ENCODE results near the gene COL23A1. TPM values are rescaled to one million over a fixed set of nuclear protein-coding genes. Genes with fewer than 3 reads are reported as not detected.

COL23A1 gene
- total and polyA plus RNA-seq, 2 of the 8 experiments (the other 6 are each of a cell fraction or from before 2014, with no cell fraction given): 3.1 to 4.7 TPM

DNA sequence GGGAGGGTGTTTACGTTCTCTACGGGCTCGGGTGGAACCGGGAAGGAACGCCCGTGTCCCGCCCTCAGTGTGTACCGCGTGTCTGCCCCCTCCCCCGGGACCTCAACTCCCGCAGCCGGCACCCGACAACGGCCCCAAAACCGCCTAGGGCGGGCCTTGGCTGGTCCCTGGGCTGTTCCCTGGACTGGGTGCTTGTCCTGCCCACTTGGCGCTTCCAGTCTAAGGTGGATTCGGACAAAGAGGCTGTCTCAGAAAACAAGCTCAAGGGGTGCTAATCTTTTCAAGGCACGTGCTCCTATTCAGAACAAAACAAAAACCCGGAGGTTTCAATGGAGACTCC is 37.0 kb upstream of the COL23A1 start:
- H3K4me2 ChIP-seq (ENCODE audit: insufficient read depth in 1 of 2, low read depth in 2 of 2, low read length in 2 of 2): peak overlapping the region; percentile 44 to 89; a peak in 2 of 4 replicates
- POLR2A ChIA-PET (ENCODE audit: partially characterized antibody): interaction anchor here (0.7 to 3.8 kb wide), 3 partner anchors 37 to 44 kb away, joined by 3 to 13 read pairs (median 4); partner anchors contain the start of gene COL23A1

More for the DNA sequence above, 37.0 kb upstream of the COL23A1 start:
- H2AFZ ChIP-seq (ENCODE audit: low read length): peak overlapping the region; percentile 37
- H3K36me3 ChIP-seq (ENCODE audit: control insufficient read depth in 2 of 4, insufficient read depth in 4 of 4, low read length in 3 of 4): peaks cover 0 to 3% (median under 1%) of the 10 kb centered on the region in 4 experiments; a peak in 4 of 8 replicates
- no peak for DNase-seq (ENCODE audit: low read depth in 1 of 2, low spot score in 2 of 2)
- H3K14ac ChIP-seq (ENCODE audit: insufficient read length): no peak overlapping the region
- H4K20me1 ChIP-seq (replicated peaks in 1 of 2; ENCODE audit: control insufficient read depth in 1 of 2, insufficient read depth in 2 of 2, low read length in 2 of 2): peaks cover 0 to 3% of the 10 kb centered on the region in 2 experiments
- H3K18ac ChIP-seq (ENCODE audit: extremely low read depth, low read length): no peak overlapping the region; the same call in 1 of the 2 replicates
- peaks cover 7% of the 10 kb centered on the region for H3K23me2 ChIP-seq (ENCODE audit: low read depth, low read length)
- no peak for FAIRE-seq
- H2BK5ac ChIP-seq (ENCODE audit: low read depth, low read length): no peak overlapping the region
- H3K27me3 ChIP-seq (replicated peaks in 1 of 4; ENCODE audit: control insufficient read depth in 3 of 4, extremely low read depth in 1 of 4, insufficient read depth in 3 of 4, low read length in 3 of 4): no peaks in the 10 kb centered on the region; a peak in 1 of 7 replicates
- H2AK5ac ChIP-seq (ENCODE audit: low read depth, low read length): no peak overlapping the region
- no peak overlapping the region for H2BK12ac ChIP-seq (ENCODE audit: low read depth, low read length)
- TF ChIP-seq RNF2 (IDR thresholded peaks at IDR 0.05; ENCODE audit: borderline replicate concordance, low read depth, low read length, missing control alignments, poor library complexity, severe bottlenecking) (no peak), KDM4A (IDR thresholded peaks at IDR 0.05; ENCODE audit: low read depth, low read length, severe bottlenecking) (peak; percentile 81), KDM1A (IDR thresholded peaks at IDR 0.05; ENCODE audit: borderline replicate concordance, low read length) (0 out of 2 replicates have a peak, but pooled peaks have one; percentile 51), EP300 (IDR thresholded peaks at IDR 0.05; ENCODE audit: borderline replicate concordance in 1 of 2, low read depth in 2 of 2, low read length in 2 of 2) (no peak)
- TF ChIP-seq, protein P1, sequence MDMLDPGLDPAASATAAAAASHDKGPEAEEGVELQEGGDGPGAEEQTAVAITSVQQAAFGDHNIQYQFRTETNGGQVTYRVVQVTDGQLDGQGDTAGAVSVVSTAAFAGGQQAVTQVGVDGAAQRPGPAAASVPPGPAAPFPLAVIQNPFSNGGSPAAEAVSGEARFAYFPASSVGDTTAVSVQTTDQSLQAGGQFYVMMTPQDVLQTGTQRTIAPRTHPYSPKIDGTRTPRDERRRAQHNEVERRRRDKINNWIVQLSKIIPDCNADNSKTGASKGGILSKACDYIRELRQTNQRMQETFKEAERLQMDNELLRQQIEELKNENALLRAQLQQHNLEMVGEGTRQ (IDR thresholded peaks at IDR 0.05; ENCODE audit: low read length): peak; percentile 70; the same call in 1 of the 2 replicates
- TF ChIP-seq, protein P2, sequence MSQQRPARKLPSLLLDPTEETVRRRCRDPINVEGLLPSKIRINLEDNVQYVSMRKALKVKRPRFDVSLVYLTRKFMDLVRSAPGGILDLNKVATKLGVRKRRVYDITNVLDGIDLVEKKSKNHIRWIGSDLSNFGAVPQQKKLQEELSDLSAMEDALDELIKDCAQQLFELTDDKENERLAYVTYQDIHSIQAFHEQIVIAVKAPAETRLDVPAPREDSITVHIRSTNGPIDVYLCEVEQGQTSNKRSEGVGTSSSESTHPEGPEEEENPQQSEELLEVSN (IDR thresholded peaks at IDR 0.05): peak; percentile 18; the same call in 1 of the 2 replicates
- TF ChIP-seq, protein P3, sequence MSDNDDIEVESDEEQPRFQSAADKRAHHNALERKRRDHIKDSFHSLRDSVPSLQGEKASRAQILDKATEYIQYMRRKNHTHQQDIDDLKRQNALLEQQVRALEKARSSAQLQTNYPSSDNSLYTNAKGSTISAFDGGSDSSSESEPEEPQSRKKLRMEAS (IDR thresholded peaks at IDR 0.05): peak; percentile 29
- H4K91ac ChIP-seq (replicated peaks; ENCODE audit: insufficient read length, low read length): no peak overlapping the region
- H3K4me1 ChIP-seq (replicated peaks in 1 of 4; ENCODE audit: control insufficient read depth in 3 of 4, insufficient read depth in 4 of 4, low read length in 3 of 4): peaks cover 0 to 8% (median 4%) of the 10 kb centered on the region in 4 experiments; a peak in 3 of 7 replicates
- H4K5ac ChIP-seq (ENCODE audit: insufficient read length, low read depth, low read length): peak overlapping the region; percentile 22
- no peak overlapping the region; a peak in 1 of 7 replicates for H3K9ac ChIP-seq (replicated peaks in 1 of 4; ENCODE audit: extremely low read depth in 1 of 4, low read depth in 3 of 4, low read length in 3 of 4)
- no peak overlapping the region for H3K56ac ChIP-seq (replicated peaks; ENCODE audit: insufficient read length, low read depth, low read length)
- no peak overlapping the region for H3K23ac ChIP-seq (ENCODE audit: insufficient read length)
- H3K9me3 ChIP-seq (ENCODE audit: insufficient read depth in 2 of 2, low read depth in 1 of 2, low read length in 1 of 2): no peaks in the 10 kb centered on the region
- H3K79me1 ChIP-seq (ENCODE audit: low read depth, low read length): no peaks in the 10 kb centered on the region
- H3K27ac ChIP-seq (ENCODE audit: low read depth, low read length): peak overlapping the region; percentile 27; the same call in 1 of the 2 replicates
- no peak overlapping the region for H2BK15ac ChIP-seq (ENCODE audit: low read length)
- peak overlapping the region; percentile 36 to 91 (median 62); a peak in 6 of 8 replicates for H3K4me3 ChIP-seq (ENCODE audit: extremely low read depth in 1 of 4, insufficient read depth in 2 of 4, low read depth in 3 of 4, low read length in 4 of 4)
- peaks cover 0 to 39% of the 10 kb centered on the region in 2 experiments; a peak in 3 of 4 replicates for H3K79me2 ChIP-seq (ENCODE audit: control insufficient read depth in 1 of 2, insufficient read depth in 2 of 2, low read length in 2 of 2)
- no peak overlapping the region for H2BK20ac ChIP-seq (ENCODE audit: low read length)
- CTCF ChIA-PET (ENCODE audit: partially characterized antibody): interaction anchor here (1.2 kb wide), 1 partner anchor 364 kb away, joined by 3 read pairs; no protein-coding TSS in a partner anchor
- H2BK120ac ChIP-seq (replicated peaks; ENCODE audit: low read depth, low read length): no peak overlapping the region
- H3K4ac ChIP-seq (replicated peaks; ENCODE audit: insufficient read length, low read depth, low read length): no peak overlapping the region
- WGBS, 2 experiments (ENCODE audit: extremely low coverage in 1 of 2, insufficient coverage in 1 of 2, insufficient read length in 1 of 2, insufficient replicate concordance in 2 of 2, low coverage in 1 of 2, low lambda C conversion rate in 2 of 2, missing lambda C conversion rate in 1 of 2): 49% methylated on average over 4 of the region's 20 CpGs; no CpG with 5 or more reads in 1 of the 2 experiments
- H4K8ac ChIP-seq (ENCODE audit: extremely low read depth, insufficient read depth, low read length): peak overlapping the region; percentile 95; the same call in 1 of the 2 replicates

Data from H1 (cell line).